Colonic mucosa (tissue), 4 donors: ENCODE data around the gene TUBG2. TPM values are rescaled to one million over a fixed set of nuclear protein-coding genes. Genes with fewer than 3 reads are reported as not detected.
A peak's percentile ranks its signal among the peaks of the same experiment; 100 is the strongest.
"Not testable (repeated sequence)": the region's sequence is repeated elsewhere in the genome, so short reads cannot be mapped to it uniquely, and the experiment has no call there.

Experiments
- DNase-seq: peaks from one replicate; pipeline ENCODE4 v3.0.0-alpha.2; 2020
- H3K27ac ChIP-seq: fragments of 200-600 bp; one replicate; pipeline ENCODE4 v1.8.0; 2021
- H3K27me3 ChIP-seq: fragments of 200-600 bp; one replicate; pipeline ENCODE4 v1.8.0; 2021
- H3K36me3 ChIP-seq: fragments of 200-600 bp; one replicate; pipeline ENCODE4 v1.8.0; 2021
- H3K4me1 ChIP-seq: fragments of 200-600 bp; one replicate; pipeline ENCODE4 v1.8.0; 2021; ENCODE audit warnings: mild to moderate bottlenecking
- H3K4me3 ChIP-seq: fragments of 200-600 bp; one replicate; pipeline ENCODE4 v1.8.0; 2021
- H3K9ac ChIP-seq, 2 donors: one replicate each; pipeline ENCODE4 v1.7.0; 2013; ENCODE audit warnings: control low read depth in 2 of 2, low read depth in 2 of 2, low read length in 2 of 2
- H3K9me3 ChIP-seq: fragments of 200-600 bp; one replicate; pipeline ENCODE4 v1.8.0; 2021
- CTCF ChIP-seq: fragments of 200-600 bp; IDR thresholded peaks from one replicate; pipeline ENCODE4 v1.8.0; 2022; ENCODE audit warnings: antibody characterized with exemption, mild to moderate bottlenecking
- intact Hi-C: fragments of 100-400 bp; cut with DNase I; formaldehyde crosslinking; loops from one replicate; pipeline ENCODE4 v1.14.1; 2022
- total RNA-seq, 2 donors: library from RNA; stranded (reverse); fragmentation: NEBNext Ultra II Directional in 1 of 2; extraction: Animal tissue kit (Norgen Biotek cat#: 25700) in 1 of 2; gene quantifications; one replicate each; pipeline ENCODE4 v1.2.1, GENCODE V29; 2021
- donor health status: healthy.
- donor health status: DM: no; HTN: no; CAD: no.
- donor health status: DM: no; HTN: no; CAD: no.

Gene TUBG2
- total RNA-seq, 2 donors from 2014 or later, result 5.6 to 7.7 TPM

GRCh38 chr17:42660692-42661345 is 1.7 kb downstream of the TUBG2 start:
- no peak for TF ChIP-seq CTCF

GRCh38 chr17:42665581-42666001 is 6.5 kb downstream of the TUBG2 start:
- Histone ChIP-seq H3K9me3 (no peaks in the 10 kb centered on the region), H3K9ac (no peak overlapping the region), H3K4me1 (peaks cover 9% of the 10 kb centered on the region), H3K27me3 (no peaks in the 10 kb centered on the region), H3K36me3 (peaks cover 4% of the 10 kb centered on the region), H3K4me3 (no peak overlapping the region), H3K27ac (no peak overlapping the region)
- DNase-seq, result no peak
- no peak for TF ChIP-seq CTCF
- intact Hi-C loops, result no loop called here

More at GRCh38 chr17:42660692-42661345, 1.7 kb downstream of the TUBG2 start:
- Histone ChIP-seq H3K9me3 (no peaks in the 10 kb centered on the region), H3K27ac (no peak overlapping the region), H3K4me1 (no peaks in the 10 kb centered on the region), H3K9ac (no peak overlapping the region), H3K4me3 (no peak overlapping the region), H3K27me3 (no peaks in the 10 kb centered on the region), H3K36me3 (no peaks in the 10 kb centered on the region)
- peak; percentile 62 for DNase-seq
- intact Hi-C loops, result no loop called here

GRCh38 chr17:42666126-42666525 is 7.0 kb downstream of the TUBG2 start:
- DNase-seq, H3K4me1 ChIP-seq, H3K9ac ChIP-seq, H3K4me3 ChIP-seq, H3K27me3 ChIP-seq, H3K27ac ChIP-seq, intact Hi-C loops, H3K36me3 ChIP-seq, H3K9me3 ChIP-seq: not testable (repeated sequence)

- intact Hi-C loops, result no loop called here
- TF ChIP-seq CTCF, result no peak
- H3K4me3 ChIP-seq, result no peak overlapping the region
- no peaks in the 10 kb centered on the region for H3K27me3 ChIP-seq
- DNase-seq, result peak; percentile 76
- no peak overlapping the region for H3K9ac ChIP-seq
- peaks cover 9% of the 10 kb centered on the region for H3K4me1 ChIP-seq
- peak overlapping the region; percentile 61 for H3K27ac ChIP-seq
- H3K9me3 ChIP-seq, result no peaks in the 10 kb centered on the region
- peaks cover 4% of the 10 kb centered on the region for H3K36me3 ChIP-seq
These were observed 8.2 kb downstream of the TUBG2 start for GRCh38 chr17:42667088-42667951.

DNA sequence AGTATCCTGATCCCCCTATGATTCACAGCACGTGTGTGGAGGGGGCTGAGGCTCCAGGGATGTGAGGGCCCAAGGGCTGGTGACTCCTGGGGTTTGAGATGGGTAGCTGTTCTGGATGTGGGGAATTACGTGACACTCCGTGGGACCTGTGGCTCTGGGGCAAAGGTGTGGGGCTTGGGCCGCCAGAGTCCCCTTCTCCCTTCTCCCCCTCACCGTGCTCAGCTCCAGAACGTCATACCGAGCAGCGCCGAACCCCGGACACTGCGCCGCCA is 10.6 kb downstream of the TUBG2 start:
- Histone ChIP-seq H3K9ac (no peak overlapping the region), H3K36me3 (peaks cover 4% of the 10 kb centered on the region), H3K27ac (no peak overlapping the region), H3K9me3 (no peaks in the 10 kb centered on the region), H3K27me3 (no peaks in the 10 kb centered on the region), H3K4me1 (peaks cover 12% of the 10 kb centered on the region), H3K4me3 (no peak overlapping the region)
- no peak for TF ChIP-seq CTCF
- no peak for DNase-seq
- intact Hi-C loops, result no loop called here
